IMR-90 (cell line): Measurements from ENCODE around the gene DOCK7. TPM values are rescaled to one million over a fixed set of nuclear protein-coding genes. Genes with fewer than 3 reads are reported as not detected.

ENCODE experiments used
- ATAC-seq: fragments of 200-7000 bp; cut with Tn5 transposase; 2 replicates; pipeline ENCODE4 v1.9.1; 2020; ENCODE audit warnings: low read depth, mild to moderate bottlenecking, moderate library complexity
- BruUV-seq: library from RNA; stranded (reverse); fragments of 400-500 nt; replicated peaks from 2 replicates; lab custom pipeline; 2021; lab: Mats Ljungman, UMichigan
- CTCF ChIA-PET: fragments of 300-600 bp; formaldehyde crosslinking; extraction: SDS; loops from one replicate; lab custom pipeline; 2021; ENCODE audit warnings: antibody characterized with exemption; lab: Yijun Ruan, JAX
- POLR2A ChIA-PET: fragments of 300-600 bp; sonication (Branson Sonifier 250); formaldehyde crosslinking; loops from one replicate; lab custom pipeline; 2022; ENCODE audit warnings: antibody characterized with exemption; ENCODE audit not compliant: unreplicated experiment; lab: Charles Lee
- DNase-seq: peaks from one replicate; pipeline ENCODE4 v3.0.0; 2013
- H2AFZ ChIP-seq: replicated peaks from 2 replicates; pipeline ENCODE3; 2013; ENCODE audit warnings: low read length, mild to moderate bottlenecking; ENCODE audit not compliant: poor library complexity
- H2AK5ac ChIP-seq: 2 replicates; pipeline ENCODE4 v1.6.1; 2013; ENCODE audit warnings: low read depth, low read length, inconsistent platforms
- H2AK9ac ChIP-seq: replicated peaks from 2 replicates; pipeline ENCODE3; 2013; ENCODE audit warnings: mild to moderate bottlenecking, low read depth, low read length, moderate library complexity; ENCODE audit not compliant: poor library complexity
- H2BK120ac ChIP-seq: 2 replicates; pipeline ENCODE4 v1.6.1; 2013; ENCODE audit warnings: low read depth, low read length, inconsistent platforms
- H2BK15ac ChIP-seq: 3 replicates; pipeline ENCODE4 v1.6.1; 2013; ENCODE audit warnings: low read depth, low read length, inconsistent platforms
- H2BK20ac ChIP-seq: 2 replicates; pipeline ENCODE4 v1.6.1; 2013; ENCODE audit warnings: low read depth, mild to moderate bottlenecking, inconsistent platforms, low read length, moderate library complexity
- H2BK5ac ChIP-seq: 2 replicates; pipeline ENCODE4 v1.6.1; 2013; ENCODE audit warnings: mild to moderate bottlenecking, low read depth, low read length, inconsistent platforms; ENCODE audit not compliant: poor library complexity, severe bottlenecking
- H3K14ac ChIP-seq: replicated peaks from 2 replicates; pipeline ENCODE4 v1.6.1; 2013; ENCODE audit warnings: low read depth, low read length, inconsistent platforms
- H3K18ac ChIP-seq: 2 replicates; pipeline ENCODE4 v1.6.1; 2013; ENCODE audit warnings: low read depth, low read length, control low read depth
- H3K23ac ChIP-seq: 2 replicates; pipeline ENCODE4 v1.6.1; 2013; ENCODE audit warnings: low read depth, low read length, inconsistent platforms
- H3K27ac ChIP-seq: 2 replicates; pipeline ENCODE4 v1.5.1; 2013; ENCODE audit warnings: mild to moderate bottlenecking, control low read depth, low read length; ENCODE audit not compliant: insufficient read depth
- H3K27me3 ChIP-seq: 2 replicates; pipeline ENCODE4 v1.6.1; 2013; ENCODE audit warnings: low read length; ENCODE audit not compliant: control insufficient read depth, insufficient read depth
- H3K36me3 ChIP-seq: 2 replicates; pipeline ENCODE4 v1.6.1; 2013; ENCODE audit warnings: low read length, mixed read lengths; ENCODE audit not compliant: control insufficient read depth, insufficient read depth
- H3K4ac ChIP-seq: 2 replicates; pipeline ENCODE4 v1.6.1; 2013; ENCODE audit warnings: low read depth, low read length, inconsistent platforms
- H3K4me1 ChIP-seq: 2 replicates; pipeline ENCODE4 v1.6.1; 2013; ENCODE audit warnings: low read length, mixed read lengths; ENCODE audit not compliant: control insufficient read depth, insufficient read depth
- H3K4me2 ChIP-seq: 2 replicates; pipeline ENCODE4 v1.6.1; 2013; ENCODE audit warnings: low read depth, mild to moderate bottlenecking, control low read depth, low read length, moderate library complexity
- H3K4me3 ChIP-seq: 2 replicates; pipeline ENCODE4 v1.5.1; 2013; ENCODE audit warnings: low read depth, mild to moderate bottlenecking, control low read depth, low read length, moderate library complexity; ENCODE audit not compliant: insufficient read depth
- H3K56ac ChIP-seq: 2 replicates; pipeline ENCODE4 v1.6.1; 2013; ENCODE audit warnings: low read length, inconsistent platforms; ENCODE audit not compliant: insufficient read depth; ENCODE audit errors: extremely low read depth
- H3K79me1 ChIP-seq, 2 experiments: 2 replicates each; pipeline ENCODE4 v1.6.1; 2013; ENCODE audit warnings: low read length in 2 of 2, inconsistent platforms in 1 of 2, low read depth in 1 of 2
- H3K9ac ChIP-seq: 2 replicates; pipeline ENCODE4 v1.6.1; 2013; ENCODE audit warnings: low read depth, low read length, control low read depth
- H3K9me1 ChIP-seq: 2 replicates; pipeline ENCODE4 v1.6.1; 2013; ENCODE audit warnings: low read length, inconsistent platforms; ENCODE audit not compliant: insufficient read depth
- H3K9me3 ChIP-seq: 2 replicates; pipeline ENCODE4 v1.6.1; 2013; ENCODE audit warnings: low read length; ENCODE audit not compliant: control insufficient read depth, insufficient read depth
- H4K20me1 ChIP-seq: 2 replicates; pipeline ENCODE4 v1.6.1; 2013; ENCODE audit warnings: low read length, inconsistent platforms; ENCODE audit not compliant: insufficient read depth
- H4K5ac ChIP-seq: 2 replicates; pipeline ENCODE4 v1.6.1; 2013; ENCODE audit warnings: mild to moderate bottlenecking, low read depth, low read length, control low read depth
- H4K8ac ChIP-seq, 2 experiments: 2 replicates each; pipeline ENCODE4 v1.6.1; 2013; ENCODE audit warnings: low read depth in 2 of 2, low read length in 2 of 2, control low read depth in 1 of 2, inconsistent platforms in 1 of 2
- H4K91ac ChIP-seq: 2 replicates; pipeline ENCODE4 v1.6.1; 2013; ENCODE audit warnings: low read depth, low read length, inconsistent platforms; ENCODE audit not compliant: insufficient read depth
- BHLHE40 ChIP-seq: fragments of 150-350 bp; IDR thresholded peaks from 2 replicates; pipeline ENCODE4 v1.6.1; 2016; ENCODE audit warnings: mild to moderate bottlenecking, low read depth, low read length
- CEBPB ChIP-seq: IDR thresholded peaks from 2 replicates; pipeline ENCODE4 v1.6.1; 2012; ENCODE audit warnings: low read depth, low read length, improper control_type of control experiment
- CHD1 ChIP-seq: IDR thresholded peaks from 2 replicates; pipeline ENCODE4 v1.6.1; 2012; ENCODE audit warnings: low read depth, low read length, improper control_type of control experiment
- CTCF ChIP-seq: conservative IDR thresholded peaks from 2 replicates; pipeline ENCODE4 v1.5.1; 2012; ENCODE audit warnings: mild to moderate bottlenecking, low read depth, low read length, improper control_type of control experiment
- ELK1 ChIP-seq: fragments of 150-350 bp; IDR thresholded peaks from 2 replicates; pipeline ENCODE4 v1.6.1; 2016; ENCODE audit warnings: low read depth, mild to moderate bottlenecking, low read length, moderate library complexity, borderline replicate concordance
- FOS ChIP-seq: fragments of 150-350 bp; IDR thresholded peaks from 2 replicates; pipeline ENCODE4 v1.6.1; 2016; ENCODE audit warnings: low read depth, low read length
- MAFK ChIP-seq: IDR thresholded peaks from 2 replicates; pipeline ENCODE4 v1.6.1; 2012; ENCODE audit warnings: low read depth, low read length, improper control_type of control experiment
- MAZ ChIP-seq: IDR thresholded peaks from 2 replicates; pipeline ENCODE4 v1.6.1; 2012; ENCODE audit warnings: low read depth, mild to moderate bottlenecking, low read length, improper control_type of control experiment, moderate library complexity, borderline replicate concordance
- MXI1 ChIP-seq: IDR thresholded peaks from 2 replicates; pipeline ENCODE4 v1.6.1; 2012; ENCODE audit warnings: low read depth, mild to moderate bottlenecking, low read length, moderate library complexity, borderline replicate concordance
- NFE2L2 ChIP-seq: fragments of 150-350 bp; IDR thresholded peaks from 2 replicates; pipeline ENCODE4 v1.6.1; 2016; ENCODE audit warnings: low read depth, mild to moderate bottlenecking, low read length
- POLR2A ChIP-seq: IDR thresholded peaks from 2 replicates; pipeline ENCODE4 v1.6.1; 2012; ENCODE audit warnings: mild to moderate bottlenecking, low read depth, low read length
- RCOR1 ChIP-seq: IDR thresholded peaks from 2 replicates; pipeline ENCODE4 v1.6.1; 2012; ENCODE audit warnings: mild to moderate bottlenecking, low read length, improper control_type of control experiment; ENCODE audit not compliant: insufficient replicate concordance
- RFX5 ChIP-seq: IDR thresholded peaks from 2 replicates; pipeline ENCODE4 v1.8.0; 2012; ENCODE audit warnings: low read depth, mild to moderate bottlenecking, low read length, moderate library complexity
- SMC3 ChIP-seq: fragments of 150-350 bp; IDR thresholded peaks from 2 replicates; pipeline ENCODE4 v1.6.1; 2016; ENCODE audit warnings: low read depth, mild to moderate bottlenecking, antibody characterized with exemption, low read length, moderate library complexity
- WGBS, 2 experiments: methylation state at CpG; one replicate each; pipeline versions ENCODE4 v1.1.5 to v1.1.7; 2013; ENCODE audit warnings: missing lambda C conversion rate in 2 of 2; ENCODE audit not compliant: insufficient read length in 1 of 2; ENCODE audit errors: extremely low coverage in 2 of 2; 5-methylcytosine and 5-hydroxymethylcytosine counted together
- dilution Hi-C: fragments of 300-500 bp; cut with HindIII; formaldehyde crosslinking; loops from one replicate; pipeline ENCODE4 v1.14.3; 2018; ENCODE audit warnings: low sequenced_read_pairs; ENCODE audit not compliant: unreplicated experiment
- in situ Hi-C: fragments of 300-500 bp; cut with MboI; formaldehyde crosslinking; loops from 3 replicates; pipeline ENCODE4 v1.14.3; 2019; ENCODE audit warnings: low sequenced_read_pairs, inconsistent platforms, mixed read lengths
- intact Hi-C: fragments of 100-400 bp; cut with micrococcal nuclease; formaldehyde crosslinking; loops from 2 replicates; pipeline ENCODE4 v1.10.0; 2022
- polyA plus RNA-seq, 3 experiments: library from polyadenylated mRNA; depleted of rRNA; stranded (reverse); fragments of >200 nt; gene quantifications; 2 replicates each; pipeline ENCODE4 v1.2.3, GENCODE V29; 2012; ENCODE audit warnings: low replicate concordance in 1 of 3
- total RNA-seq: library from RNA; depleted of rRNA; stranded (reverse); fragments of >200 nt; gene quantifications from 2 replicates; pipeline ENCODE4 v1.2.3, GENCODE V29; 2012

Gene DOCK7
- total and polyA plus RNA-seq, 2 of the 4 experiments (the other 2 are of a cell fraction) = 38.0 to 97.7 TPM

GRCh38 chr1:62528015-62528414 lies 160.2 kb downstream of the DOCK7 start:
- Histone ChIP-seq H2BK5ac (no peak overlapping the region), H3K23ac (no peak overlapping the region), H2BK120ac (no peak overlapping the region), H3K9me3 (no peaks in the 10 kb centered on the region), H3K36me3 (peaks cover 7% of the 10 kb centered on the region), H3K56ac (no peak overlapping the region), H3K9ac (no peak overlapping the region), H2BK15ac (no peak overlapping the region), H3K4me2 (no peak overlapping the region), H2BK20ac (no peak overlapping the region), H2AK5ac (no peak overlapping the region), H3K4me3 (no peak overlapping the region), H3K14ac (no peak overlapping the region), H3K9me1 (no peaks in the 10 kb centered on the region; the same call in none of the 2 replicates), H4K8ac (no peak overlapping the region), H2AK9ac (no peak overlapping the region), H3K4me1 (no peaks in the 10 kb centered on the region), H3K79me1 (no peaks in the 10 kb centered on the region), H4K91ac (no peak overlapping the region), H3K27ac (no peak overlapping the region), H3K18ac (no peak overlapping the region), H2AFZ (no peak overlapping the region), H3K27me3 (no peaks in the 10 kb centered on the region), H4K5ac (no peak overlapping the region), H3K4ac (no peak overlapping the region), H4K20me1 (no peaks in the 10 kb centered on the region)
- no CpG with 5 or more reads among the region's 7 CpGs for WGBS, 2 experiments
- no TSS peak for BruUV-seq
- no peak for TF ChIP-seq CTCF
- no peak for TF ChIP-seq CHD1
- no peak for TF ChIP-seq NFE2L2
- TF ChIP-seq RCOR1 = no peak
- TF ChIP-seq SMC3 = no peak
- TF ChIP-seq POLR2A = no peak
- no peak for TF ChIP-seq MAZ
- TF ChIP-seq RFX5 = no peak
- no peak for TF ChIP-seq BHLHE40
- no peak for TF ChIP-seq FOS
- TF ChIP-seq CEBPB = no peak
- TF ChIP-seq ELK1 = no peak
- TF ChIP-seq MXI1 = no peak
- no peak for TF ChIP-seq MAFK
- ChIA-PET POLR2A (no interaction called here), CTCF (interaction anchor here (0.6 kb wide), 1 partner anchor 135 kb away, joined by 3 read pairs; no protein-coding TSS in a partner anchor)
- dilution Hi-C loops = no loop called here
- ATAC-seq (no peak), DNase-seq (no peak)
- intact Hi-C loops = no loop called here
- in situ Hi-C loops = no loop called here
